ENCODE data around the gene DHFR.

The DHFR gene

GRCh38 chr5:80619086-80619485 is 35.7 kb downstream of the DHFR start:
- TF ChIP-seq POLR2A (IDR thresholded peaks at IDR 0.05; ENCODE audit: low read depth, low read length): no peak
- TF ChIP-seq TAF1 (IDR thresholded peaks at IDR 0.05; ENCODE audit: borderline replicate concordance, low read depth, low read length): no peak
- no peak for TF ChIP-seq POLR2AphosphoS5 (IDR thresholded peaks at IDR 0.05; ENCODE audit: low read depth, low read length)
- DNase-seq (ENCODE audit: insufficient read length) (no peak), FAIRE-seq (no peak)

- DNase-seq (ENCODE audit: insufficient read length): no peak
- FAIRE-seq: no peak
- TF ChIP-seq POLR2AphosphoS5 (IDR thresholded peaks at IDR 0.05; ENCODE audit: low read depth, low read length): no peak
- TF ChIP-seq TAF1 (IDR thresholded peaks at IDR 0.05; ENCODE audit: borderline replicate concordance, low read depth, low read length): no peak
- TF ChIP-seq POLR2A (IDR thresholded peaks at IDR 0.05; ENCODE audit: low read depth, low read length): no peak
Measured at GRCh38 chr5:80618438-80618837, 36.3 kb downstream of the DHFR start.

- DNase-seq (ENCODE audit: insufficient read length) (no peak), FAIRE-seq (no peak)
- no peak for TF ChIP-seq POLR2A (IDR thresholded peaks at IDR 0.05; ENCODE audit: low read depth, low read length)
- no peak for TF ChIP-seq TAF1 (IDR thresholded peaks at IDR 0.05; ENCODE audit: borderline replicate concordance, low read depth, low read length)
- TF ChIP-seq POLR2AphosphoS5 (IDR thresholded peaks at IDR 0.05; ENCODE audit: low read depth, low read length): no peak
Measured at GRCh38 chr5:80615266-80615914, 39.4 kb downstream of the DHFR start.

- TF ChIP-seq POLR2A (IDR thresholded peaks at IDR 0.05; ENCODE audit: low read depth, low read length): no peak
- no peak for TF ChIP-seq TAF1 (IDR thresholded peaks at IDR 0.05; ENCODE audit: borderline replicate concordance, low read depth, low read length)
- no peak for TF ChIP-seq POLR2AphosphoS5 (IDR thresholded peaks at IDR 0.05; ENCODE audit: low read depth, low read length)
- FAIRE-seq (no peak), DNase-seq (ENCODE audit: insufficient read length) (no peak)
Measured at GRCh38 chr5:80609692-80610091, 45.1 kb downstream of the DHFR start.

GRCh38 chr5:80608731-80609130 is 46.1 kb downstream of the DHFR start:
- no peak for DNase-seq (ENCODE audit: insufficient read length)
- TF ChIP-seq POLR2A (IDR thresholded peaks at IDR 0.05; ENCODE audit: low read depth, low read length): no peak
- TF ChIP-seq TAF1 (IDR thresholded peaks at IDR 0.05; ENCODE audit: borderline replicate concordance, low read depth, low read length): no peak
- TF ChIP-seq POLR2AphosphoS5 (IDR thresholded peaks at IDR 0.05; ENCODE audit: low read depth, low read length): no peak
- no peak for FAIRE-seq

GRCh38 chr5:80607832-80608231 is 47.0 kb downstream of the DHFR start:
- peak; percentile 90 for FAIRE-seq
- DNase-seq (ENCODE audit: insufficient read length): peak; percentile 15

GRCh38 chr5:80607343-80607742 is 47.4 kb downstream of the DHFR start:
- FAIRE-seq (no peak), DNase-seq (ENCODE audit: insufficient read length) (no peak)
- TF ChIP-seq TAF1 (IDR thresholded peaks at IDR 0.05; ENCODE audit: borderline replicate concordance, low read depth, low read length) (no peak), POLR2AphosphoS5 (IDR thresholded peaks at IDR 0.05; ENCODE audit: low read depth, low read length) (no peak), POLR2A (IDR thresholded peaks at IDR 0.05; ENCODE audit: low read depth, low read length) (no peak)

More at GRCh38 chr5:80607832-80608231, 47.0 kb downstream of the DHFR start:
- TF ChIP-seq POLR2A (IDR thresholded peaks at IDR 0.05; ENCODE audit: low read depth, low read length): no peak
- TF ChIP-seq POLR2AphosphoS5 (IDR thresholded peaks at IDR 0.05; ENCODE audit: low read depth, low read length): no peak
- no peak for TF ChIP-seq TAF1 (IDR thresholded peaks at IDR 0.05; ENCODE audit: borderline replicate concordance, low read depth, low read length)

GRCh38 chr5:80600943-80601693 is 53.7 kb downstream of the DHFR start:
- TF ChIP-seq TAF1 (IDR thresholded peaks at IDR 0.05; ENCODE audit: borderline replicate concordance, low read depth, low read length) (no peak), POLR2AphosphoS5 (IDR thresholded peaks at IDR 0.05; ENCODE audit: low read depth, low read length) (no peak), POLR2A (IDR thresholded peaks at IDR 0.05; ENCODE audit: low read depth, low read length) (no peak)
- FAIRE-seq: peak; percentile 24
- DNase-seq (ENCODE audit: insufficient read length): no peak

GRCh38 chr5:80597500-80597899 is 57.3 kb downstream of the DHFR start:
- TF ChIP-seq POLR2AphosphoS5 (IDR thresholded peaks at IDR 0.05; ENCODE audit: low read depth, low read length) (no peak), POLR2A (IDR thresholded peaks at IDR 0.05; ENCODE audit: low read depth, low read length) (no peak), TAF1 (IDR thresholded peaks at IDR 0.05; ENCODE audit: borderline replicate concordance, low read depth, low read length) (no peak)
- FAIRE-seq: no peak
- DNase-seq (ENCODE audit: insufficient read length): no peak

- no peak for TF ChIP-seq TAF1 (IDR thresholded peaks at IDR 0.05; ENCODE audit: borderline replicate concordance, low read depth, low read length)
- no peak for TF ChIP-seq POLR2A (IDR thresholded peaks at IDR 0.05; ENCODE audit: low read depth, low read length)
- TF ChIP-seq POLR2AphosphoS5 (IDR thresholded peaks at IDR 0.05; ENCODE audit: low read depth, low read length): no peak
- no peak for FAIRE-seq
- no peak for DNase-seq (ENCODE audit: insufficient read length)
Measured at GRCh38 chr5:80594810-80595209, 60.0 kb downstream of the DHFR start.

- no peak for DNase-seq (ENCODE audit: insufficient read length)
- no peak for FAIRE-seq
- TF ChIP-seq POLR2A (IDR thresholded peaks at IDR 0.05; ENCODE audit: low read depth, low read length) (no peak), POLR2AphosphoS5 (IDR thresholded peaks at IDR 0.05; ENCODE audit: low read depth, low read length) (no peak), TAF1 (IDR thresholded peaks at IDR 0.05; ENCODE audit: borderline replicate concordance, low read depth, low read length) (no peak)
Measured at GRCh38 chr5:80592761-80593160, 62.0 kb downstream of the DHFR start.

GRCh38 chr5:80592105-80592504 is 62.7 kb downstream of the DHFR start:
- DNase-seq (ENCODE audit: insufficient read length): no peak
- FAIRE-seq: no peak
- no peak for TF ChIP-seq POLR2AphosphoS5 (IDR thresholded peaks at IDR 0.05; ENCODE audit: low read depth, low read length)
- TF ChIP-seq POLR2A (IDR thresholded peaks at IDR 0.05; ENCODE audit: low read depth, low read length): no peak

Data from GM12892 (cell line).